Gastrocnemius medialis (tissue), 4 donors: ENCODE data around the gene RALGAPA2.

Experiments
- POLR2A ChIP-seq, 2 donors: fragments of 450-650 bp; IDR thresholded peaks; one replicate each; pipeline ENCODE4 v1.6.1; 2017; ENCODE audit warnings: antibody characterized with exemption in 2 of 2, mild to moderate bottlenecking in 2 of 2, moderate library complexity in 2 of 2
- TF ChIP-seq, protein P1 (sequence below), 5 experiments: fragments of 450-650 bp in 3 of 5; fragments of 200-600 bp in 2 of 5; sonication (generic) in 2 of 5; IDR thresholded peaks in 4 of 5; conservative IDR thresholded peaks in 1 of 5; 1 replicate in 4 of 5; 2 replicates in 1 of 5; pipeline ENCODE4 v1.5.1; 2016 to 2019; ENCODE audit warnings: antibody characterized with exemption in 5 of 5, mild to moderate bottlenecking in 3 of 5, moderate library complexity in 3 of 5

DNA sequence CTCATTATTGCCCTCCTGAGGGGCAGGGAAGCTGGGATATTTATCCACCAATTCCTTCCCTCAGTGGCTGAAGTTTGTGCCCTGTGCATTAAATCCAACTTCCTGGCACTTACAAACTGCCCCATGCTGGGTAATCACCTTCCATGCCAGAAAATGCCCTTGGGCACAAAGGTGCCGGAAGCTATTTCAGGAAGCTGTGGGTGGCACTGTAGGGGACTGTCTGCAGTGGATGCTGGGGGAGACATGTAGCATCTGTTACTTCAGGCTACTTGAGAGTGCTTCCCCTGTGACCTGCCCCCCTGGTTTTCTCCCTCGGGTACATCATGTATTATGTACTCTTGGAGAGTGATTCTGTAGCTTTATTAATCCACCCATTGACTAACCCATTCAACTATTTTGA lies 24.7 kb upstream of the RALGAPA2 start:
- TF ChIP-seq, protein P1, sequence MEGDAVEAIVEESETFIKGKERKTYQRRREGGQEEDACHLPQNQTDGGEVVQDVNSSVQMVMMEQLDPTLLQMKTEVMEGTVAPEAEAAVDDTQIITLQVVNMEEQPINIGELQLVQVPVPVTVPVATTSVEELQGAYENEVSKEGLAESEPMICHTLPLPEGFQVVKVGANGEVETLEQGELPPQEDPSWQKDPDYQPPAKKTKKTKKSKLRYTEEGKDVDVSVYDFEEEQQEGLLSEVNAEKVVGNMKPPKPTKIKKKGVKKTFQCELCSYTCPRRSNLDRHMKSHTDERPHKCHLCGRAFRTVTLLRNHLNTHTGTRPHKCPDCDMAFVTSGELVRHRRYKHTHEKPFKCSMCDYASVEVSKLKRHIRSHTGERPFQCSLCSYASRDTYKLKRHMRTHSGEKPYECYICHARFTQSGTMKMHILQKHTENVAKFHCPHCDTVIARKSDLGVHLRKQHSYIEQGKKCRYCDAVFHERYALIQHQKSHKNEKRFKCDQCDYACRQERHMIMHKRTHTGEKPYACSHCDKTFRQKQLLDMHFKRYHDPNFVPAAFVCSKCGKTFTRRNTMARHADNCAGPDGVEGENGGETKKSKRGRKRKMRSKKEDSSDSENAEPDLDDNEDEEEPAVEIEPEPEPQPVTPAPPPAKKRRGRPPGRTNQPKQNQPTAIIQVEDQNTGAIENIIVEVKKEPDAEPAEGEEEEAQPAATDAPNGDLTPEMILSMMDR (IDR thresholded peaks at IDR 0.05 in 4 of 5, conservative IDR thresholded peaks at IDR 0.05 in 1 of 5): no peak
- TF ChIP-seq POLR2A (IDR thresholded peaks at IDR 0.05): no peak
